LNCaP clone FGC (cell line): ENCODE measurements around the gene CBX6.

Experiments used
- DNase-seq: peaks from one replicate; pipeline ENCODE4 v3.0.0-alpha.2; 2011; ENCODE audit warnings: low read depth
- H3K4me3 ChIP-seq: 2 replicates; pipeline ENCODE4 v1.5.1; 2011; ENCODE audit warnings: mild to moderate bottlenecking, low read depth, low read length, control low read depth
- TF ChIP-seq, protein P1 (sequence below): IDR thresholded peaks from 2 replicates; pipeline ENCODE4 v1.5.1; 2012; ENCODE audit warnings: mild to moderate bottlenecking; ENCODE audit not compliant: control insufficient read depth, insufficient read depth; ENCODE audit errors: extremely low read depth

Gene CBX6

GRCh38 chr22:38864361-38865191 lies 7.4 kb downstream of the CBX6 start:
- H3K4me3 ChIP-seq: no peak overlapping the region
- DNase-seq: no peak
- TF ChIP-seq, protein P1, sequence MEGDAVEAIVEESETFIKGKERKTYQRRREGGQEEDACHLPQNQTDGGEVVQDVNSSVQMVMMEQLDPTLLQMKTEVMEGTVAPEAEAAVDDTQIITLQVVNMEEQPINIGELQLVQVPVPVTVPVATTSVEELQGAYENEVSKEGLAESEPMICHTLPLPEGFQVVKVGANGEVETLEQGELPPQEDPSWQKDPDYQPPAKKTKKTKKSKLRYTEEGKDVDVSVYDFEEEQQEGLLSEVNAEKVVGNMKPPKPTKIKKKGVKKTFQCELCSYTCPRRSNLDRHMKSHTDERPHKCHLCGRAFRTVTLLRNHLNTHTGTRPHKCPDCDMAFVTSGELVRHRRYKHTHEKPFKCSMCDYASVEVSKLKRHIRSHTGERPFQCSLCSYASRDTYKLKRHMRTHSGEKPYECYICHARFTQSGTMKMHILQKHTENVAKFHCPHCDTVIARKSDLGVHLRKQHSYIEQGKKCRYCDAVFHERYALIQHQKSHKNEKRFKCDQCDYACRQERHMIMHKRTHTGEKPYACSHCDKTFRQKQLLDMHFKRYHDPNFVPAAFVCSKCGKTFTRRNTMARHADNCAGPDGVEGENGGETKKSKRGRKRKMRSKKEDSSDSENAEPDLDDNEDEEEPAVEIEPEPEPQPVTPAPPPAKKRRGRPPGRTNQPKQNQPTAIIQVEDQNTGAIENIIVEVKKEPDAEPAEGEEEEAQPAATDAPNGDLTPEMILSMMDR: no peak

DNA sequence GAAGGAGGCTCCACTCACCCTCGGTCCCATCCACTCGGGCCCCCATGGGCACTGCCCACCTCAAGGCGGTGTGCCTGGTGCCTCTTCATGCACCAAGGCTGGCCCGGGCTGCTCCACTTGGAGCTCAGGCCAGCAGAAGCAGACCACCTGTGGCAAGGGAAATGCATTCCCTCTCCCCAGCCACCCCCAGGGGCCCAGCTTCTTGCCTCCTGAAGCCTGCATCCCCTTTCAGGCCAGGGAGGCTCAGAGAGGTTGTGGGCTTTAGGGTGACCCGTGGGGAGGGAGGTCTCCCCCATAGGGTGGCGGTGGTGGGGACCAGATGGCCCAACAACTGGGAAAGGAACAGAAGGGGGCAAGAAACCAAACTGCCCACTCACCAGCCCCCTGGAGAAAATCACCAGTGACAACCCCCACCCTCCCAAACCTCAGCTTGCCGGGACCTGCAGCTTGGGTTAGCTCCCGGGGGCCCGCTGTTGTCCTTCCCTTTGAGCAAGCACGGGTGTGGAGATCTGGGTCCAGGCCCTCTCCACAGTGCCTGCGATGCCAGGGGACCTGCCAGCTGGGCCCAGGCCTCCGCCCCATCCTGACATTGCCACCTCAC lies 8.4 kb downstream of the CBX6 start:
- no peak for DNase-seq
- TF ChIP-seq, protein P1: no peak
- H3K4me3 ChIP-seq: no peak overlapping the region

DNA sequence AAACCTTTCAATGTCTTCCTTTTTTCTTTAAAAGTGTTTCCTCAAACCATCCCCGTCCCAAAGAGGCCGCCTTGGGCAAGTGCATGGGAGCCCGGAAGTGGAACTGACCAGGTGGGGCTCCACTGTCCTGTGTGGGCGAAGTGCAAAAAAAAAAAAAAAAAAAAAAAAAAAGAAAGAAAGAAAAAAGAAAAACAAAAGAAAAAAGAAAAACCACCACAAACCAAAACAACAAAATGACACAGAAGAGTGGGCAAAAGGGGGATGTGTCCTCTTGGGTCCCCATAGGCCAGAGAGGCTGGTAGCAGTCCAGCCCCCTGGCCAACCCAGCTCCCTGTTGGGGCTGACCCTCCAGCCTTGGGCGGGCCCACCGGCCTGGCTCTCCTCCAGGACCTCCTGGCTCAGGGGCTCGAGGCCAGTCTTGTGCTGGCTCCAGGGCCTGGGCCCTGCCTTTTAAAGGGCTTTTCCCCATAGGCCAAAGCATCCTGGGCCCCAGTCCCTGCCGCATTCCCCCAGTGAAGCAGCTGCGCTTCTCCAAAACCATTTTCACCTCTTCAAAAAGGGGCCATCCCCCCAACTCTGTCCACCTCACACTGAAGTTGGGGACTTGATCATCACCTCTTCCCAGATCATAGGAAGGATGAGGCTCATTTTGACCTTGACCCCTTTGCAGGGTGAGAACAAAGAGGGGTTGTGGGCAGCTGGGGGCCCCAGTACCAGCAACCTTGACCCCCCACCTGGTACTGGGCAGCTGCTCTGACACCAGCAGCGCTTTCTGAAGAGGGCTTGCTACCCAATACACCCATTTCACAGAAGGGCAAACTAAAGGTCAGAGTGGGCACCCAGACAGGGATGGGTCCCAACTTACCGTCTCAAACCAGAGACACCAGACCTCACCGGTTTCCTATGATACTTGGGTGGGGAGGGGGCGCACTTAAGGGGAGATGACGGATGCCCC lies 9.4 kb downstream of the CBX6 start:
- no peak overlapping the region for H3K4me3 ChIP-seq
- no peak for DNase-seq
- TF ChIP-seq, protein P1: no peak

DNA sequence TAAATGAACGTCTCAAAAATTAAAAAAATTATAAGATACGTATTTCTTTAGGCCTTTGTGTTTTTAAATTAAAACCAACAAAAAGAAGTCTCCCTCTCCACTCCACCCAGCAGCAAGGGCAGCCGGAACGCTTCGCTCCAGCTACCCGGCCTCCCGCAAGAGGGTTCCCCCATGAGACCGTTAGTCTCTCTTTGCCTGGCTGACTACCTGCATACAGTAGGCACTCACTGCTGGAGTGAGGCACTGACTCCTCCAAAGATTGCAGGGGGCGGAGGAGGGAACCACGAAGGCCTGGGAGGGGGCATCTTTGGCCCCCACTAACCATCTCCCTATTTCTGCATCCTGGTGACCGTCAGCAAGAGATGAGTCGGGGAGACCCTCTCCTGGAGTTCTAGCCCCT lies 10.1 kb downstream of the CBX6 start:
- DNase-seq: no peak
- no peak overlapping the region for H3K4me3 ChIP-seq
- TF ChIP-seq, protein P1: no peak

DNA sequence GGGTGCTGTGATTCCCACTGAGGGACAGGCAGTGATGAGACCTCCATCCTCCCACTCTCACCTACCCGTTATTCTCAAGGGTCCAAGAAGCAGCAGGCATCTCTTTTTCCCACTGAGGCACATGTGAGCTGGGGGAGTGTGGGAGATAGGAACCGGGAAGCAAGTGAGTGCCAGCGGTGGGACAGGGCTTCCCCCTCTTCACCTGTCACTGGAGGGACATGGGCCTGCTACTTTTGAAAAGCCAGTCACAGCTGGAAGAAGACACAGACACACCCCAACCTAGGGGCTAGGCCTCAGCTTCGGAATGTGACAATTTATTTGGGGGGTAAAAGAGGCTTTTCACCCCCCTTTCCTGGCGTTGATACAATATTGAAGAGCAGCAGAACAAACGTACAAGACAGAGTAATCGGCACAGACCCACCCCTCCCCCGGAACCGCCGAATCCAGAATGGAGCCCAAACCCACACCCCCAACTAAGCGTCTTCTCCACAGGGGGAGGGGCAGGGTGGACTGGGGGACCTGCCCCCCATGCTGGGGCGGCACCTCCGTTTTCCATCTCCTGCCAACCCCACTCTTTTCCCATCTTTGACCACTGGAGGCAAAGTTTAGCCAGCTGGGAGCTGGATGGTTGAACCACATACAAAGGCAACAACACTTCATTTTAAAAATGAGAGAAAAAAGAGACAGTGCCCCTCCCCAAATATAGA lies 10.7 kb downstream of the CBX6 start:
- no peak overlapping the region for H3K4me3 ChIP-seq
- TF ChIP-seq, protein P1: peak; percentile 9; the same call in 1 of the 2 replicates
- DNase-seq: no peak
